GM19452 (cell line): ENCODE measurements around the gene UBE2S.
"Not testable (repeated sequence)": the region's sequence is repeated elsewhere in the genome, so short reads cannot be mapped to it uniquely, and the experiment has no call there.

Experiments used
- ATAC-seq: cut with Tn5 transposase; IDR thresholded peaks from one replicate; pipeline ENCODE4 v1.9.1; 2021; ENCODE audit not compliant: unreplicated experiment

Gene UBE2S

GRCh38 chr19:55406826-55407549, 600 bp downstream of the UBE2S start:
- ATAC-seq = no peak

DNA sequence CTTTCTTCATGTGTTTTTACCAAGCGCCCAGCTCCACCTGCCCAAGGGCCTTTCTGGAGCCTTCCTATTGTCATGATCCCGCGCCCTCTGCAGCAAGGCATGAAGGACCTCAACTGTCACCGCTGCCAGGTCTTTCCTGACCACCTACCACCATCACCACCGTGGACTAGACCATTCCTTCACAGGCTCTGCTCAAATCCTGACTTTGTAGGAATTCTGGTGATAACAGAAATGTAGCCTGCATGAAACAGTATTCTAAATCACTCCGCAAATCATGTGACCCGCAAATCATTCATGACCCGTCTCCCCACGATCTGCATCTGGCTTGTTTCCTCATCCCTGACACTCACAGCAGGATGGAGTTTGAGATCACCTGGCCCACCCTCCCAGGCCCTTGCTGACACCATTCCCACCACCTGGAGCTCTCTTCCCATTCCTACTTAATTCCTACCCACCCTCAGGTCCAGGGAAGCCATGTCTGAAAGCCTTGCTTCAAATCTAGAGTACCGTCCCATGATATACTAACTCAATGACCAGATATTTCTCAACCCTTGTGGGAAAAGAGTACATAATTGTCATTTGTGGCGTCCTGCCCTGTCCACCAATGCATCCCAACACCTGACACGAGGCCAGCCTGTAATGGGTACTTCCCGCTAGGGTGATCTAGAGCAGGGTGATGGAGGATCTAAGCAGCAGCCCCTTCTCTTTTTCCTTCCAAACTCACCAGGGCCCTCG, 1.3 kb downstream of the UBE2S start:
- ATAC-seq = no peak

DNA sequence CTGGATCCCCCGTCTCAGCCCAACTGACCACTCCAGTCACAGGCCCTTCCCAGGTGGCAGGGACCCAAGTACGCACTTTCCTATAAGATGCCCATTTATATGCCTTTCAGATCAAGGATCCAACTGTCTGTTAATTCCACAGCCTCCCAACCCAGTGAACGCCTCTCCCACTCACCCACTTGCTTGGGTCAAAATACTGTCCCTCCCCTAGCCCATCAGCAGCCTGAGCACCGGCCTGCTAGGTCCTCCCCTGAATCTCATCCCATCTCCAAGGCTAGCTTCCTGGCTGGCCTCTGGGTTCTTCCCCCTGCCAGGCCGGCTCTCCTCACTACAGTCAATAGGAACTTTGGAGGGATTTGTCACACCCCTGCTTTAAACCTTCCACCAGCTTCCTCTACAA, 1.9 kb downstream of the UBE2S start:
- ATAC-seq = no peak

GRCh38 chr19:55402509-55402908, 5.1 kb downstream of the UBE2S start:
- no peak for ATAC-seq

GRCh38 chr19:55401390-55401789, 6.2 kb downstream of the UBE2S start:
- ATAC-seq = not testable (repeated sequence)

DNA sequence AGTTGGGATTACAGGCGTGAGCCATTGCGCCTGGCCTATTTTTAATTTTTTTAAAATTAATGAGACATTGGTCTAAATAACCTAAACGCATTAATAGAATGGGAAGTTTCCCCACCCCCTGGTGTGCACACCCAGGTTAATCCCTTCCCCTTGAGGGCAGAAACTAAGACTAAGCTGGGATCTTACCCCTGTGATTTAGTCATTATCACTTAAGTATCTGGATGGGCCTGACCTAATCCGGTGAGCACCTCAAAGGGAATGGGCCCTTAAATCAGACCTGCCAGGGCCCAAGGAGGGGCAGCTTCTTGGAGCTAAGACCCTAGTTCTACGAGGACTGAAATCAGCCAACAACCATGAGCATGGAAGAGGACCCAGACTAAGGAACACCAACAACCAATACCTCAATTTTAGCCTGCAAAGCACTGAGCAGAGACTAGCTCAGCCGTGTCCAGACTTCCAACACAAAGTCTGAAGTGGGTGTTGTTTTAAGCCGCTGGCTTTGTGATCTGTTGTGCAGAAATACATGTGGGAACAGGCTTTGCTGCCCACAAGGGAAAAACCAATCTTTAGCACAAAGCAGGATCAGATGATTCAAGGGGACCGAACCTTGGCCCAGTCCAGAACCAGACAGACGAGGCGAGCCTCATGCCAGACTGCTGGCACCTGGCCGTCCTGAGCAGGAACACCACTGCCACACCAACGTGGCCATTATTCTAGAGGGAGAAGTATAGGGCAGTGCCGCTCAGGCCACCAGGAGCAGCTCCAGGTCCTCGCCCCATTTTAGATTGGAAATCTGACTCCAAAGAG, 7.1 kb downstream of the UBE2S start:
- ATAC-seq = no peak

- ATAC-seq = no peak
Measured at GRCh38 chr19:55398200-55398925, 9.2 kb downstream of the UBE2S start.

DNA sequence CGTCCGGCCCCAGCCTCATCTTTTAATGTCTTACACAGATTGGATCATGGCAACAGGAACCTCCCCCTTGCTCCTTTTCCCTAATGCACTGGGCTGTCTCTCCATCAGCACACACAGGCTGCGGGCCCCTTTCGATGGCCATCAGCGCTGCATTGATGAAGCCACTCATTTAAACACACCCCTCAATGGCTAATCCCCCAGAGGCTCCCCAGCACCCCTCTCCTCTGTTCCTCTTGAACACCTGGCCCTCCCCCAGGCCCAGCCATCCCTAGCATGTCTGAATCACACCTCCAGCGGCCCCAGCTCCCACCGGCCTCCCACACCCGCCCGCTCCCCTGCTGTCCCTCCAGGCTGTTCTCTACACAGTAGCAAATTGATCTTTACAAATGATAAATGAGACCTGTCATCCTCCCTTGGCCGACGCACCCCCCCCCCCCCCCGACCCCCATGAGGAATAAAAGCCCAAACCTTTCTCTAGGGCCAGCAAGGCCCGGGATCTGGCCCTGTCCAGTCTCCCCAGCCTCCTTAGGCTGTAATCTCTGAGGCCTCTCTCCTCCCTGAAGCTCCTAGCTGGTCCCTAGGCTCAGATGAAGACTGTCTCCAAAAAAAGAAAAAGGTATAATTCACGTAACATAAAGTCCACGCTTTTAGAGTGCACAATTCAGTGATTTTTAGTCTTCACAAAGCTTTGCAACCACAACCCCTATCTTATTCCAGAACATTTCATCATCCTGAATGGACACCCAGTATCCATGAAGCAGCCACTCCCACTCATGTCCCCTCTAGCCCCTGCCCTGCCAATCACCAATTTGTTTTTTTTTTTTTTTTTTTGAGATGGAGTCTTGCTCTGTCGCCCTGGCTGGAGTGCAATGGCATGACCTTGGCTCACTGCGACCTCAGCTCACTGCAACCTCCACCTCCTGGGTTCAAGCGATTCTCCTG, 14.5 kb downstream of the UBE2S start:
- ATAC-seq = no peak

DNA sequence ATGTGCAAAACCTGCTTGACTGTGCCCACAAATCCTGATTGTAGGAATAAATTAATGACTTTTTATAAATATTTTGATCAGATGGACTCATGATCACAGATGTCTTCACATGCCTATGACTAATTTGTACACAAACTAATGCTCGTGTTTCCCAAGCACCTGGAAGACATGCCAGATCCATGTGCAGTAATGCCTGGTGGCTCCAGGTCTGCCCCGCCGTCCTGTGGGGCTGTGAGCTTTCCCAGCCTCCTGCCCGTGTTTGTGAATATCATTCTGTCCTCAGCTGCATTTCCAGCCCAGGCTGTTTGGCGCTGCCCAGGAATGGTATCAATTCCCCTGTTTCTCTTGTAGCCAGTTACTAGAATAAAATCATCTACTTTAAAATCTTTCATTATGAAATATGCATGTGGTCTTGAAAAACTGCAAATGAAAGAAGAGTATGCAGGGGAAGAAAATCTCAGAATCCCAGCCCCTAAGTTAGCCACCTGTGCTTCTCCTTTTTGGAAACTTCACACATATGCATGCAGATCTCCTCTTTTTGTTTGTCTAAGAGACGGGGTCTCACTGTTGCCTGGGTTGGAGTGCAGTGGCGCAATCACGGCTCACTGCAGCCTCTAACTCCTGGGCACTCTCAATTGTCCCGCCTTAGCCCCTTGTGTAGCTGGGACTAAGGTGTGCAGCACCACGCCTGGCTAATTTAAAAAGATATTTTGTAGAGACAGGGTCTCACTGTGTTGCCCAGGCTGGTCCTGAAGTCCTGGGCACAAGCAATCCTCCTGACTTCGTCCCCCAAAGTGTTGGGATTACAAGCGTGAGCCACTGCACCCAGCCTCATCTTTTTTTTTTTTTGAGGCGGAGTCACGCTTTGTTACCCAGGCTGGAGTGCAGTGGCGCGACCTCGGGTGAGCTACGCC, 15.6 kb downstream of the UBE2S start:
- no peak for ATAC-seq

- no peak for ATAC-seq
Measured at GRCh38 chr19:55391191-55391670, 16.4 kb downstream of the UBE2S start.

- no peak for ATAC-seq
Measured at GRCh38 chr19:55390461-55390880, 17.1 kb downstream of the UBE2S start.

GRCh38 chr19:55389386-55390317, 17.9 kb downstream of the UBE2S start:
- ATAC-seq = no peak

DNA sequence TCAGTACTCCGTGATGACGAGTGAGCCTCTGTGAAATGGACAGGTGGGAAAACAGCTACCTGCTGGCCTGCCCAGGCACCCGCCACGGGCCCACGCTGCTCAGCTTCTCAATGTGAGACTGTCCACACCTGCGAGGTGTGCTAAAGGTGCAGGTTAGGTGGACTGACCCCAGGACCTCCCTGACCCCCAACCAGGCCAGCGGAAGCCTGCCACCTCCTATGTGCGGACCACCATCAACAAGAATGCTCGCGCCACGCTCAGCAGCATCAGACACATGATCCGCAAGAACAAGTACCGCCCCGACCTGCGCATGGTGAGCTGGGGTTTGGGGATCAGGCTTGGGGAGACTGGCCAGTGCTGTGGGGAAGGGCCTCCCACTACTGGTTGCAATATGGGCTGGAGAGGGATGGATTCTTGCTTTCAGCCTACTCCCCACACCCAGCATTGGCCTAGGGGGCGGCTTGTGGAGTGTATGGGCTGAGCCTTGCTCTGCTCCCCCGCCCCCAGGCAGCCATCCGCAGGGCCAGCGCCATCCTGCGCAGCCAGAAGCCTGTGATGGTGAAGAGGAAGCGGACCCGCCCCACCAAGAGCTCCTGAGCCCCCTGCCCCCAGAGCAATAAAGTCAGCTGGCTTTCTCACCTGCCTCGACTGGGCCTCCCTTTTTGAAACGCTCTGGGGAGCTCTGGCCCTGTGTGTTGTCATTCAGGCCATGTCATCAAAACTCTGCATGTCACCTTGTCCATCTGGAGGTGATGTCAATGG, 19.7 kb downstream of the UBE2S start:
- ATAC-seq = no peak

GRCh38 chr19:55386493-55386971, 21.1 kb downstream of the UBE2S start:
- ATAC-seq = no peak

DNA sequence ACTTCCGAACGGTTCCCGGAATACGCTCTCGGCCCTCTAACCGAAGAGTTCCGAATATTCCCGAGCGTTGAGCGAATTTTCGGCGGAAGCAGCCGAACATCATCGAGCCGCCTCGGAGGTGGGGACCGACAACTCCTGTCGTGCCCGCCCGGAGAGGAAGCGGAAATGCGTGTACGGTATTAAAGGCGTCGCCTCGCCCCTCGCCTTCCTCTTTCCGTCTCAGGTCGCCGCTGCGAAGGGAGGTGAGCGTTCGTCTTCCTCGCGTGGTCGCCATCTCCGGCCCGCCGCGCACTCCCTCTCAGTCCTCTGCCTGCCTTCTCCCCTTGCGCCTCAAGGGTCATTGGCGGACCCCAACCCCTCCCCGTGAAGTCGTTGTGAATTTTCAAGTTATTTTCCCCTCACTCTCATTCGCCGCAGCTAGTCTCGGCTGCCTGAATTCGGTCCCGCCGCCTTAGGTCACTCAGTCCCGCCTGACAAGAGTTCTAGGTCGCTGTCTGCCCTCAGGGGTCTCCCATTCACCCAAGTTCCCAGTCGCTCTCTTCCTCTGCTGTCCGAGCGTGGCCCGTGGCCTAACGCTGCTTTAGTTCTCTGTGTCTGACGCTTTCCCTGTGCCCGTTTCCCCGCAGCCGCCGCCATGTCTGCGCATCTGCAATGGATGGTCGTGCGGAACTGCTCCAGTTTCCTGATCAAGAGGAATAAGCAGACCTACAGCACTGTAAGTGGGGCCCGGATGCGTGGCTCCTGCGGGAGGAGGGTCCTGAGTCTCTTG, 21.7 kb downstream of the UBE2S start, which contains the start of gene RPL28:
Gene RPL28 (plus strand): TSS at position 209 of the 769 bp plus-strand sequence. CDS start 426 bp downstream, at position 635.
- ATAC-seq = peak; percentile 54
